ENCODE measurements around the gene MROH7. TPM values are rescaled to one million over a fixed set of nuclear protein-coding genes. Genes with fewer than 3 reads are reported as not detected.

Gene MROH7
- total RNA-seq, 5 donors from 2014 or later (not counting 1 experiment from before 2014, with no cell fraction given) = 0.15 to 0.63 (median 0.25) TPM

DNA sequence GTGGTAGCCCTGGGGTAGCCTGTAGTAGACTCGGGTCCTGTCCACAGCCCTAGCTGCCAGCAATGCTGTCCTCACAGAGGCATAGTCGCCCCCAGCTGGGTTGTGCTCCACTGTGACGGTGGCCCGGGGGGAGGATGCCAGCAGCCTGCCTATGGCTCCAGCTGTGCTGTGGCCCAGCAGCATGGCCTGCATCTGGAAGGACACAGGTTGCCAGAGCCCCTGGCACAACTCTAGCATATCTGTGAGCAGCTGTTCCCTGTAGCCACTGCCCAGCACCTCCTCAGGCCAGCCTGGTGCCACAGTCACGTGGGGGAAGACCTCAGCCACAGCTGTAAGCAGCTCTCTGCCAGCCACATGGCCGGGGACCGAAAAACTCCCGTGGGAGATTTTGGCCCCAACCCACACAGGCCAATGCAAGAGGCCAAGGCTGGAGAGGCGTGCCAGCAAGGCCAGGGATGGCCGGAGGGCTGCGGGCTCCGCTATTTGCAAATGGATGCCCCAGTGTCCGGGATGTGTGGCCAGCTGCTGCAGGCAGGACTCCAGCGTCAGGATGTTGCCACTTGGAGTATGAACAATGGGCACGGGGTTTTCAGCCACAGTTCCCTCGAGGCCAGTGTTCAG lies 32.2 kb upstream of the MROH7 start:
- CTCF ChIA-PET = no interaction called here
- no peak overlapping the region for H3K4me3 Mint-ChIP-seq
- no peak overlapping the region for H3K27ac ChIP-seq (ENCODE audit: low read length)

GRCh38 chr1:54610048-54610447 lies 31.5 kb upstream of the MROH7 start:
- H3K27ac Mint-ChIP-seq = no peak overlapping the region
- peaks cover 0 to 11% of the 10 kb centered on the region in 2 experiments for H3K27me3 ChIP-seq (replicated peaks in 1 of 2; ENCODE audit: control insufficient read depth in 2 of 2, extremely low read depth in 1 of 2, insufficient read depth in 2 of 2, low read length in 1 of 2)
- no peaks in the 10 kb centered on the region for H3K9me3 Mint-ChIP-seq
- no peak overlapping the region for H3K27ac ChIP-seq (ENCODE audit: low read length)
- CTCF ChIA-PET = no interaction called here
- 42% methylated on average over 2 of the region's 6 CpGs for WGBS (ENCODE audit: insufficient coverage)
- H3K4me3 ChIP-seq (ENCODE audit: control insufficient read depth in 1 of 2, extremely low read depth in 1 of 2, low read length in 1 of 2) = no peak overlapping the region
- ATAC-seq (replicated peaks in 1 of 4) = no peak
- peaks cover 4 to 5% (median 5%) of the 10 kb centered on the region in 3 donors for H3K4me1 Mint-ChIP-seq
- POLR2A ChIA-PET = no interaction called here
- no peaks in the 10 kb centered on the region for H3K27me3 Mint-ChIP-seq
- peaks cover 0 to 2% of the 10 kb centered on the region in 2 experiments for H3K4me1 ChIP-seq (ENCODE audit: control insufficient read depth in 1 of 2, extremely low read depth in 1 of 2, insufficient read depth in 2 of 2, low read length in 2 of 2)
- DNase-seq = no peak
- H3K36me3 ChIP-seq (ENCODE audit: control insufficient read depth in 2 of 2, extremely low read depth in 1 of 2, insufficient read depth in 1 of 2, low read length in 1 of 2) = no peaks in the 10 kb centered on the region
- H3K36me3 Mint-ChIP-seq = no peaks in the 10 kb centered on the region
- H3K4me3 Mint-ChIP-seq = no peak overlapping the region
- H3K9me3 ChIP-seq = no peaks in the 10 kb centered on the region

More for the DNA sequence above, 32.2 kb upstream of the MROH7 start:
- Mint-ChIP-seq H3K36me3 (no peaks in the 10 kb centered on the region), H3K4me1 (peaks cover 10 to 11% (median 11%) of the 10 kb centered on the region in 3 donors), H3K27ac (no peak overlapping the region), H3K9me3 (no peaks in the 10 kb centered on the region), H3K27me3 (no peaks in the 10 kb centered on the region)
- Histone ChIP-seq H3K4me1 (ENCODE audit: control insufficient read depth in 1 of 2, extremely low read depth in 1 of 2, insufficient read depth in 2 of 2, low read length in 2 of 2) (peaks cover 0 to 9% of the 10 kb centered on the region in 2 experiments), H3K27me3 (replicated peaks in 1 of 2; ENCODE audit: control insufficient read depth in 2 of 2, extremely low read depth in 1 of 2, insufficient read depth in 2 of 2, low read length in 1 of 2) (peaks cover 0 to 11% of the 10 kb centered on the region in 2 experiments), H3K9me3 (no peaks in the 10 kb centered on the region), H3K4me3 (ENCODE audit: control insufficient read depth in 1 of 2, extremely low read depth in 1 of 2, low read length in 1 of 2) (no peak overlapping the region), H3K36me3 (ENCODE audit: control insufficient read depth in 2 of 2, extremely low read depth in 1 of 2, insufficient read depth in 1 of 2, low read length in 1 of 2) (no peaks in the 10 kb centered on the region)
- WGBS (ENCODE audit: insufficient coverage) = 88% methylated on average over 16 of the region's 16 CpGs
- ATAC-seq (replicated peaks in 1 of 4) (no peak), DNase-seq (no peak)
- POLR2A ChIA-PET = no interaction called here

GRCh38 chr1:54610601-54611580 lies 30.7 kb upstream of the MROH7 start:
- no peak overlapping the region for H3K4me3 ChIP-seq (ENCODE audit: control insufficient read depth in 1 of 2, extremely low read depth in 1 of 2, low read length in 1 of 2)
- DNase-seq = no peak
- no peaks in the 10 kb centered on the region for H3K9me3 ChIP-seq
- H3K4me1 ChIP-seq (ENCODE audit: control insufficient read depth in 1 of 2, extremely low read depth in 1 of 2, insufficient read depth in 2 of 2, low read length in 2 of 2) = no peaks in the 10 kb centered on the region
- ChIA-PET CTCF (interaction anchor here in 1 of 2 donors (0.5 kb wide), 1 partner anchor 28 kb away, joined by 12 read pairs; no protein-coding TSS in a partner anchor), POLR2A (no interaction called here)
- no peaks in the 10 kb centered on the region for H3K9me3 Mint-ChIP-seq
- H3K36me3 Mint-ChIP-seq = no peaks in the 10 kb centered on the region
- H3K4me3 Mint-ChIP-seq = no peak overlapping the region
- H3K27ac ChIP-seq (ENCODE audit: low read length) = no peak overlapping the region
- H3K27me3 Mint-ChIP-seq = no peaks in the 10 kb centered on the region
- no peak for ATAC-seq (replicated peaks in 1 of 4)
- no peaks in the 10 kb centered on the region for H3K4me1 Mint-ChIP-seq
- peaks cover 0 to 13% of the 10 kb centered on the region in 2 experiments for H3K27me3 ChIP-seq (replicated peaks in 1 of 2; ENCODE audit: control insufficient read depth in 2 of 2, extremely low read depth in 1 of 2, insufficient read depth in 2 of 2, low read length in 1 of 2)
- WGBS (ENCODE audit: insufficient coverage) = 91% methylated on average over 9 of the region's 18 CpGs
- no peak overlapping the region for H3K27ac Mint-ChIP-seq
- H3K36me3 ChIP-seq (ENCODE audit: control insufficient read depth in 2 of 2, extremely low read depth in 1 of 2, insufficient read depth in 1 of 2, low read length in 1 of 2) = no peaks in the 10 kb centered on the region

DNA sequence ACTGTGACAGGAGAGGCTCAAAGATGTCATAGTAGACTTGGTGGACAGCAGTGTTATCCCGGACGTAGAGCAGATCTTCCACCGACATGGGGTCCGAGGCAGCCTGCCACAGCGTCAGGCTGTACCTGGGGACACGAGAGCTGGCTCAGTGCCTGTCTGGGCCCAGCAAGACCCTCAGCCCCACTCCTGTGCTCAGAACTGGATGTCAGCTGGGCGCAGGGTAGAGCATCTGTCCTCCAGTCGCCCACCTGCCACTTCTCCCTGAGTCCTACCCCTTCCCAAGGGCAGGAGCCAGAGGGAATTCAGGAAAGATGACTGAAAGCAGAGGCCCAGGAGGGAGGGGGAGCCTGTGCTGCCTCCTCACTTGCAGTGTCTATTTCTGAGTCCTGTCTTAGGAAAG lies 30.0 kb upstream of the MROH7 start:
- CTCF ChIA-PET = no interaction called here
- Histone ChIP-seq H3K27me3 (replicated peaks in 1 of 2; ENCODE audit: control insufficient read depth in 2 of 2, extremely low read depth in 1 of 2, insufficient read depth in 2 of 2, low read length in 1 of 2) (peaks cover 0 to 13% of the 10 kb centered on the region in 2 experiments), H3K9me3 (no peaks in the 10 kb centered on the region), H3K27ac (ENCODE audit: low read length) (no peak overlapping the region), H3K4me1 (ENCODE audit: control insufficient read depth in 1 of 2, extremely low read depth in 1 of 2, insufficient read depth in 2 of 2, low read length in 2 of 2) (no peaks in the 10 kb centered on the region), H3K4me3 (ENCODE audit: control insufficient read depth in 1 of 2, extremely low read depth in 1 of 2, low read length in 1 of 2) (no peak overlapping the region), H3K36me3 (ENCODE audit: control insufficient read depth in 2 of 2, extremely low read depth in 1 of 2, insufficient read depth in 1 of 2, low read length in 1 of 2) (no peaks in the 10 kb centered on the region)
- Mint-ChIP-seq H3K27me3 (no peaks in the 10 kb centered on the region), H3K9me3 (no peaks in the 10 kb centered on the region), H3K4me1 (no peaks in the 10 kb centered on the region), H3K36me3 (no peaks in the 10 kb centered on the region), H3K4me3 (no peak overlapping the region), H3K27ac (no peak overlapping the region)
- ATAC-seq (replicated peaks in 1 of 4) = no peak
- POLR2A ChIA-PET = no interaction called here
- DNase-seq = no peak
- WGBS (ENCODE audit: insufficient coverage) = 86% methylated on average over 6 of the region's 8 CpGs

DNA sequence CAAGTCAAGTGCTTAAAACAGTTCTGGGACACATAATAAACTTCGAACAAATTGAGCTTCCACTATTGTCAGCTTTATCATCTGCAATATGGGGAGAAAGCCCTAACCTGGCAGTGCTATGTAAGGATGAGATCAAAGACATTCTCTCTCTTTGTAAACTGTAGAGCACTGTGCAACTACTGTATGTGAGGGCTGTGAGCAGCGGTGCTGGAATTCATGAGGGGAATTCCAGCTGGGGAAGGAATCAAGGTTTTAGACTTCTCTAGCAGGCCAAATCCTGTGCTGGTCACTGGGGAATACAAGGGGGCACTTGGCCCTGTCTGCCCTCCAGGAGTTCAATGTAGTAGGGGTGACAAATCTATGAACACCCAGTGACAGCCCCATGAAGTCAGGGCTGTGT lies 27.6 kb upstream of the MROH7 start:
- Histone ChIP-seq H3K9me3 (no peaks in the 10 kb centered on the region), H3K27me3 (replicated peaks in 1 of 2; ENCODE audit: control insufficient read depth in 2 of 2, extremely low read depth in 1 of 2, insufficient read depth in 2 of 2, low read length in 1 of 2) (peaks cover 0 to 21% of the 10 kb centered on the region in 2 experiments), H3K4me1 (ENCODE audit: control insufficient read depth in 1 of 2, extremely low read depth in 1 of 2, insufficient read depth in 2 of 2, low read length in 2 of 2) (no peaks in the 10 kb centered on the region), H3K4me3 (ENCODE audit: control insufficient read depth in 1 of 2, extremely low read depth in 1 of 2, low read length in 1 of 2) (no peak overlapping the region), H3K27ac (ENCODE audit: low read length) (no peak overlapping the region), H3K36me3 (ENCODE audit: control insufficient read depth in 2 of 2, extremely low read depth in 1 of 2, insufficient read depth in 1 of 2, low read length in 1 of 2) (no peaks in the 10 kb centered on the region)
- POLR2A ChIA-PET = no interaction called here
- no peak for DNase-seq
- Mint-ChIP-seq H3K27me3 (peaks cover 0 to 5% of the 10 kb centered on the region in 2 donors), H3K4me1 (no peaks in the 10 kb centered on the region), H3K36me3 (no peaks in the 10 kb centered on the region), H3K9me3 (no peaks in the 10 kb centered on the region), H3K27ac (no peak overlapping the region), H3K4me3 (no peak overlapping the region)
- 88% methylated on average over 1 of the region's 2 CpGs for WGBS (ENCODE audit: insufficient coverage)
- ATAC-seq (replicated peaks in 1 of 4) = no peak
- CTCF ChIA-PET = no interaction called here

DNA sequence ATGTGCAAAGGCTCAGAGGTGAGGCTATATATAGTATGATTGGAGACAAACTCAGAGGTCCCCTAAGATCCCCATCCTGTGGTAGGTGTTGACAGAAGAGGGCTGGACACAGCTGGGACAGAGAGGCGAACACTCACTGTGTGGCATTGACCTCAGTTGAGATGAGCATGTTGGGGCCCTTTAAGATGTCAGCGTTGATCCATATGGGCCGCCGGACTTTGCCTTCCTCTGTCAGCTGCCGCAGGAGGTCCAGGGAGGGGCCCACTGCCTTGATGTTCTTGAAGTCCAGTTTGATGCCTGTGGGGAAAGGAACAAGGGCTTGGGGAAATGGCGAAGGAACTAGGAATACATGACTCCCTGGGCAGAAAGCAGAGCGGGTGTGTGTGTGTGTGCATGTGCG lies 27.0 kb upstream of the MROH7 start:
- DNase-seq = no peak
- no peak for ATAC-seq (replicated peaks in 1 of 4)
- H3K4me1 ChIP-seq (ENCODE audit: control insufficient read depth in 1 of 2, extremely low read depth in 1 of 2, insufficient read depth in 2 of 2, low read length in 2 of 2) = no peaks in the 10 kb centered on the region
- H3K4me1 Mint-ChIP-seq = no peaks in the 10 kb centered on the region
- WGBS (ENCODE audit: insufficient coverage) = 88% methylated on average over 8 of the region's 8 CpGs
- no peak overlapping the region for H3K27ac Mint-ChIP-seq
- H3K27me3 Mint-ChIP-seq = peaks cover 0 to 5% of the 10 kb centered on the region in 2 donors
- ChIA-PET POLR2A (no interaction called here), CTCF (interaction anchor here in 1 of 2 donors (0.7 kb wide), 1 partner anchor 764 kb away, joined by 3 read pairs; no protein-coding TSS in a partner anchor)
- H3K4me3 ChIP-seq (ENCODE audit: control insufficient read depth in 1 of 2, extremely low read depth in 1 of 2, low read length in 1 of 2) = no peak overlapping the region
- no peaks in the 10 kb centered on the region for H3K36me3 ChIP-seq (ENCODE audit: control insufficient read depth in 2 of 2, extremely low read depth in 1 of 2, insufficient read depth in 1 of 2, low read length in 1 of 2)
- H3K36me3 Mint-ChIP-seq = no peaks in the 10 kb centered on the region
- no peak overlapping the region for H3K4me3 Mint-ChIP-seq
- no peaks in the 10 kb centered on the region for H3K9me3 Mint-ChIP-seq
- H3K27me3 ChIP-seq (replicated peaks in 1 of 2; ENCODE audit: control insufficient read depth in 2 of 2, extremely low read depth in 1 of 2, insufficient read depth in 2 of 2, low read length in 1 of 2) = peaks cover 0 to 23% of the 10 kb centered on the region in 2 experiments
- no peak overlapping the region for H3K27ac ChIP-seq (ENCODE audit: low read length)
- H3K9me3 ChIP-seq = no peaks in the 10 kb centered on the region

Data from T-cell (primary cell).